T-helper 1 cell treated with Interleukin-12 subunit alpha and Interleukin-12 subunit beta and Interleukin-4 antibody, amounts not matched to agents 30 ng/mL and 1 ng/mL, for 36 hours (primary cell): ENCODE measurements around the gene PCGF3. TPM values are rescaled to one million over a fixed set of nuclear protein-coding genes. Genes with fewer than 3 reads are reported as not detected.

Experiments
- intact Hi-C: fragments of 100-400 bp; cut with micrococcal nuclease; formaldehyde crosslinking; loops from one replicate; pipeline ENCODE4 v1.15.1; 2024
- total RNA-seq: library from RNA; stranded (reverse); gene quantifications from 2 replicates; pipeline ENCODE4 v1.2.3, GENCODE V29; 2022

Gene PCGF3
- total RNA-seq, 1 donor from 2014 or later: 43.1 TPM

DNA sequence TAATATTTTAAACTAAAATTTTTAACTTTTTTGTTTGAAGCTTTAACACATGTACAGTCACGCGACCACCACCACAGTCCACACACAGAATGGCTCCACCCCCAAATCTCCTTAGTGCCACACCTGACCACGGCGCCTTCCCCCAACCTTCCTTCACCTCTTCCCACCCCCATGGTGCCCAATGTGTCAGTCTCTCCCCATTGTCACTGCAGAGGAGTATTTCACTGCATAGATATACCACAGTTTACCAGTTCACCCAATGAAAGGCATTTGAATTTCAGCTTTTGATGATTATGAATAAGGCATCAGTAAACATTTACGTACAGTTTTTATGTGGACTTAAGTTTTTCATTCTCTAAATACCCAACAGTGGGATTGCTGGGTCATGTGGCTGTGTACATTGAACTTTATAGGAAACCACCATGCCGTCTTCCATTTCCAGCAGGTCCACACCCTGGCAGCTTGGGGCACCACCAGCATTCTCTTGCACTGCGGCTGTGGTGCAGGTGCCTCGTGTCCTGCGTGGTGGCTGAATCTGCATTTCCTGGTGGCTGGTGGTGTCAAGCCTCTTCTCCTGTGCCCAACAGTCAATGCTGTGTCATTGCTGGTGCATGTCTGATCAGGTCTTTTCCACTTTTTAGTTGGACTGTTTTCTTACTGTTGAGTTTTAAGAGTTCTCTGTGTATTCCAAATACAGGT is 71.3 kb downstream of the PCGF3 start:
- intact Hi-C loops: no loop called here

DNA sequence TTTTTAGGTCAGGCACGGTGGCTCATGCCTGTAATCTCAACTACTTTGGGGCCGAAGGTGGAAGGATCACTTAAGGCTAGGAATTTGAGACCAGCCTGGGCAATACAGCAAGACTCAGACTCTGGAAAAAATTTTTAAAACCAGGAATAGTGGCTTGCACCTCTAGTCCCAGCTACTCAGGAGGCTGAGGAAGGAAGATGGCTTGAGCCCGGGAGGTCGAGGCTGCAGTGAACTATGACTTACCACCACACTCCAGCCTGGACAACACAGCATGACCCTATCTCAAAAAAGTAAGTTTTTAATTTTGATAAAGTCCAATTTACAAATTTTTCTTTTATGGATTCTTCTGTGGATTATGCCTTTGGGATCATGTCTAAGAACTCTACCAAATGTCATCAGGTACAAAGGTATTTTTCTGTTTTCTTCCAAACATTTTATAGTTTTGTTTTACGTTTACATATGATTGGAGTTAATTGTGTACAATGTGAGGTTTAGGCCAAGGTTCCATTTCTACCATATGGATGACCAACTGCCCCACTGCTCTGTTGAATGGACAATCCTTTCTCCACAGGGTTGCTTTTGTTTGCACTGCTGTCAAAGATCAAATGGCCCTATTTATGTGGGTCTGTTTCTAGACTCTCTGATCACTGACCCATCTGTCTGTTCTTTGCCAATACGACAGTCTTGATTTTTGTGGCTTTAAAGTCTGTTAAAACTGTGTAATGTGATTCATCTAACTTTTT is 72.1 kb downstream of the PCGF3 start:
- intact Hi-C loops: no loop called here

DNA sequence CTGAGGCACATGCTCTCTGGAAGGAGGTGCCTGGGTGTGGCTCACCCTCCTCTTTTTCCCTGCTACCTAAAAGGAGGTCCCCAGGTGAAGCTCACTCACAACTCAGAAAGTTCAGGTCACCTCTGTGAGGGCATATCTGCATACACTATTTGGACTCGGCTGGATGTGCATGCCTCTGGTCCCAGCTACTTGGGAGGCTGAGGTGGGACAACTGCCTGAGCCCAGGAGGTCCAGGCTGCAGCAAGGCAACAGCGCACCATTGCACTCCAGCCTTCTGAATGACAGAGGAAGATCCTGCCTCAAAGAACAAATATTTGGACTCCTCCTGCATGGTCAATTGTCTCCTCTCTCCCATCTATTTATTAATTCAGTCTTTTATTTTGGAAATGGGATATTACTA is 73.9 kb downstream of the PCGF3 start:
- intact Hi-C loops: no loop called here

DNA sequence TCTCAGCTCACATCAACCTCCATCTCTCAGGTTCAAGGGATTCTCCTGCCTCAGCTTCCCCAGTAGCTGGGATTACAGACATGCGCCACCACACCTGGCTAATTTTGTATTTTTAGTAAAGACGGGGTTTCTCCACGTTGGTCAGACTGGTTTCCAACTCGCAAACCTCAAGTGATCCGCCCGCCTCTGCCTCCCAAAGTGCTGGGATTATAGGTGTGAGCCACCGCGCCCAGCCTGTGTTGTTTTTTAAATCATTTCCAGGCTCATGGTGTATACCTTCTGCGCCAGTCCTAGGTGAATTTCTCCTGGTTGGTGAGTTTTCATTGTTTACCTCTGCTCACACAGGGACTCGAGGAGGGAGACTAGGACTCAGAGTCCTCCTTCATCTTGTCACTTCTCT is 74.6 kb downstream of the PCGF3 start:
- intact Hi-C loops: loop anchor here (5.0 to 10.0 kb wide), 5 partner anchors 305 to 658 kb away; partner anchors contain the start of genes CTBP1, UVSSA, ZNF141 and ZNF718

DNA sequence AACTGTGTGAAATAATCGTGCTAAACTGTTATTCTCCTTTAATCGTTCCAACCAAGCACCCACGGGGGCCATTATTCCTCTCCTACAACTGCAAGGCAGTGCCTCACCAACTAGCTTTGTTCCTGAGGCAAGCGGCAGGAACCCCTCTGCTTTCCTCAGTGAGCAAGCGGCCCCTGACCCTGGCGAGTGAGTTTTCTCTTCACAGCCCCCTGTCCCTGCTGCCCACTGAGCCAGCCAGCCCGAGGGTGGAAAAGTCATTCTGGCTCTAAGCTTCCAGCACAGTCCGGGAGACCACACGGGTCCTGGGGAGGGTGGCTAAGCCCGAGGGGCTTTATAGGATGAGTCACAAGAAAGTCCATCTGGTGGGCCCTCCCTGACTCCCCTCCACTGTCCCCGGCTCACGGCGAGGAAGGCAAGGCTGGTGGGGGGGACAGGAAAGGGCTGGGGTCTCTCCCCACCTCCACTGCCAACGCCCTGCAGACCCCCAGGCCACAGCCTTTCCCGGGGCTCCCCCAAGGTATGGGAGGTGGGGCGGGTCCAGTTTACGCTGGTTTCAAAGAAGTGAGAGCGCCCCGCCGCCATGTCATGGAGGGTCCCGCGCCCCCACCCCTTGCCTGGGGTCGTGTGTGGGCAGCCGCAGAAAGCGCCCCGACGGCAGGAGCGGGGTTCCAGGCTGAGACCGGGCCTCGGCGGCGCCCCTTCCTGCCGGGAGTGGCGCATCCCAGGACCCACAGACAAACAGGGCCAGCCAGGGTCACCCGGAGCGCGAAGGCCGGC is 75.3 kb downstream of the PCGF3 start:
- intact Hi-C loops: loop anchor here (1.0 to 10.0 kb wide), 7 partner anchors 11 to 659 kb away; partner anchors contain the start of genes CTBP1, MAEA, UVSSA and ZNF141

DNA sequence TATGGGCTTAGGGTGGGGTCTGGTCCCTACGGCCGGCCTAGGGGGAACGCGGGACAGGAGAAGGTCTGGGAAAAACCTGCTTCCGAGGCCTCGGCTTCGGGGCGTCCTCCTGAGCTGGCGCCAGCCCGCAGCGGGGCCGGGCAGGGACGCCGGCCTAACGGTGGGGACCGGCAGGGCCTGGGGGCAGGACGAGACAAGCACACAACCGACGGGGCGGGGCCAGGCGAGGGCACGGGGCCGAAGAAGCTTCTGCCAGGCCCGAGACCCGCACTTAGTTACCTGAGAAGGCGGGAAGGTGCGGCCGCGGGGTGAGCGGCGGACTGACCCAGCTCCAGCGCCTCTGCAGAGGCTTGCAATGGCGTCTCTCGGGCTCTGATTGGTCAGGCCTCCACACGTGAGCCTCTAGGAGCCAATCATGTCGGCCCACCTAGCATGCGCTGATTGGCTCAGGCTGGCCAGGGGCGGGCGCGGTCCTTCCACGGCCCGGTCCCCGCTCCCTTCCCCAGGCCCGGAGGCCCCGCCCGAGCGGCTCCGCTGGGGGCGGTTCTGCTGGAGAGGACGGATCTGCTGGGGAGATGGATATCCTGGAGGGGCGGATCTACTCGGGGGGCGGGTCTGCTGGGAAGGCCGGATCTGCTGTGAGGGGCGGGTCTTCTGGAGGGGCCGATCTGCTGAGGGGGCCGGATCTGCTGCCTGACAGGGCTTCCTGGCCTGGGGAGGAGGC is 76.0 kb downstream of the PCGF3 start:
- intact Hi-C loops: loop anchor here (1.0 to 10.0 kb wide), 17 partner anchors 11 to 800 kb away; partner anchors contain the start of genes ATP5ME, CTBP1, DGKQ and FGFRL1

DNA sequence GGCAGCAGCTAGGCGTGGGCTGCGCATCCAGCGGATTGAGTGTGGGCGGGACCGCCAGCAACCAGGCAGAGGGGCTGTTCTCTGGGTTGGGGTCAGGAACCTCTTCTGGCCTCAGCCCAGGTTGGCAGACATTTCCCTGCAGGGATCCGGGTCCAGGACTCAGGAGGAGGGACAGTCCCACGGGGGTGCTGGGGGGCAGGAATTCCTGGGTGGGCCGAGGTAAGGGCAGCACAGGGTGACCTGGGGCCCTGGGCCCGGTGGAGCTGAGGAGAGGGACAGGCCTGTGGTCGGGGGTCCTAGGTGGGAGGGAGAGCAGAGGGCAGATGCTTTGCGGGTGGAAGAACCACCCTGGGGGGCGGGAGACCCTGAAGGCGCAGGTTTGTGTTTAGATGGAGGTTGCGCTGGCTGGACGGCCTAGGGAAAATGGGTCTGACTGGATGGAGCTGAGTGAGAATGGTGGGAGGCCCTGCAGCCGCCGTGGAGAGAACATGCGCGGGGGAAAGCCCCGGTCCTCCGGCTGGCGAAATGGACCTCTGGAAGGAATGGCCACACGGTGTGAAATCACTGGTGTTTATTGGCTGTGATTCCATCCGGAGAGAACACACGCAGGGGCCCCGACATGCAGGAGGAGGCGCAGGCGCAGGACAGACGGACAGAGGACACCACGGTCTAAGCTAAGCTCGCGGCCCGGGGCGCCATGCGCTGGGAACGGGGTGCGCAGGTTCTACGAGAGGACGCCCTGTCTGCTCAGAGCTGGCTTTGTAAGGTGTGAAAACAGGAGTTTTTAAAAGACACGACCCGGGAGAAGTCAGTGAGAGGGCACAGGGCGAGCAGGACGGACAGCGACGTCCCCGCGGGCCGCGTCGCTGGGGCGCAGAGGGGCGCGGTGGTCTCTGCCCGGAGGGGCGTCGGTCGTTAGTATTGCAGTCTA is 79.0 kb downstream of the PCGF3 start:
- intact Hi-C loops: loop anchor here (5.0 to 10.0 kb wide), 5 partner anchors 310 to 662 kb away; partner anchors contain the start of genes CTBP1, UVSSA, ZNF141 and ZNF718

DNA sequence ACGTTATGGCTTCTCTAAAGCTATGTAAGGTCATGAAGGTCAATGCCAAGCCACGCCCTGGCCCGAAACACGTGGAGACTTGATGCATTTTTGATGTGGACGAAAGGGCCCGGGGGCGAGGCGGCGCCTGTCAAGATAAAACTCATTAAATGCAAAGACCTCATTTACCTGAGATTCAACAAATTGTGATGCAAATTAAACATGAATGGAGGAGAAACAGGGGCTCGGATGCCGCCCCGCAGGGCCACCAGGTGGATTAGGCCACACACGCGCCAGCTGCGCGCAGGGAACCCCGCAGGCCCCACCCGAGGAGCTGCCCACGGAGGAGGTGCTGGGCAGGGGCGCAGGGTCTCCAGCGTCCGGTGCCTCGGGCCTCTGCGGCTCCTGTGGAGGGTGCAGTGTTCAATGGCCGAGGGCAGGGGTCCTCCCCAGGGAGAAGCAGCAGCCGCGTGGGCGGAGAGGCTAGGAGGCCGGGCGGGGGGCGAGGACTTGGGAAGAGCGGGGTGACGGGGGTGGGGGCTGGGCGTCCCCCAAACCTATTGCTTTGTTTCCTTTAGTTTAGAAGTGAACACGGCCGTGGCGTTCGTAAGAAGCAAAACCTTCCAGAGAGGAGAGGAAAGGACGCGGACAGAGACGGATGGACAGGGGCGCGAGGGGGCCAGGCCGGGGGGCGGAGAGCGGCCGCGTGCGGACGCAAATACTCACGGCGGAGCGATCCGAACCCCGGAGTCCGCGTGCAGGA is 79.9 kb downstream of the PCGF3 start:
- intact Hi-C loops: loop anchor here (10.0 kb wide), 1 partner anchor 311 kb away; no protein-coding TSS in a partner anchor

DNA sequence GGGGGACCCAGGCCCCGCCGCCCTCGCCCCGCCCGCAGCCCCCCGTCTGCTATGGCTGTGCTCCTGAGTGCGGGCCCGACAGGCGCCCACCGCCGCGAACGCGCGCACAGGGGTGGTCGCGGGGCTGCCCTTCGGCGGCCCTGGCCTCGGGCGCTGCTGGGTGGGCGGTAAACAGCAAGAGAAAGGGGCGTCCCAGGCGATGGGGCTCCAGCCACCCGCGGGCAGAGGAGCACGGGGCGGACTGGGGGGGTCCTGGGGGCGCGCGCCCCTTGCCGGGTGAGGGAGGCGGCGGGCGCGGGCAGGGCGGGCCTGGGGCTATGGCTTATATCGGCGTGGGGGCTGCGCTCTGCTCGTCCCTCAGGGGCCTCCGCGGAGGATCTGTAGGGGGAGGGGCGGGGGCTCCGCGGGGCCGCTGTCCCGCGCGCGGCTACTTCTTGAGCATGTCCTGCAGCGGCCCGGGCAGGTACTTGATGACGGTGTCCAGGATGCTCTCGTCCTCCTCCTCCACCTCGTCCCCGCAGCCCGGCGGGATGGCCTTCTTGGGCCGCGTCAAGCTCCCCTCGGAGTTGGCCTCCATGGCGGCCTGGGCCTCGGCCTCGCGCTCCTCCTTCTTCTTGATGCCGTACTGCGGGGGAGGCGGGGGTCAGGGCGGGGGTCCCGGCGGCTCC is 80.6 kb downstream of the PCGF3 start:
- intact Hi-C loops: loop anchor here (10.0 kb wide), 1 partner anchor 311 kb away; no protein-coding TSS in a partner anchor

DNA sequence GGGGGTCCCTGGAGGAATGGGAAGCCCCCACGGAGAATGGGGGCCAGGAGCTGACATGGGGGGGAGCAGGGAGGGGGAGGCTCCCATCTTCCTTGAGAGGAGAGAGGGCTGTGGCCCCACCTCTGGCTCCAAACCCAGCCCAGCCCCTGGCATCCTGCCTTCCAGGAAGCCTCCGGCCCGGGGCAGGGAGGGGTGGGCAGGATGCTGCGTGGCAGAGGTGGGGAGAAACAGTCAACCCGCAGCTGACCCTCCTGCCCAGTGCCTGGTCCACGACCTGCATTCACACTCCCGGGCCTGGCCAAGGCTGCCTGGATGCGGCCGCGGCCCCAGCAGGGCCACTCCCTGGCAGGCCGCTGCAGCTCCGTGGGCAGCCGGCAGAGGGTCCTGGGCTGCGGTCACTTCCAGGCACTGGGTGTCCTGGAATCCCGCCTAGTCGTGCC is 81.2 kb downstream of the PCGF3 start:
- intact Hi-C loops: loop anchor here (10.0 kb wide), 1 partner anchor 312 kb away; no protein-coding TSS in a partner anchor

DNA sequence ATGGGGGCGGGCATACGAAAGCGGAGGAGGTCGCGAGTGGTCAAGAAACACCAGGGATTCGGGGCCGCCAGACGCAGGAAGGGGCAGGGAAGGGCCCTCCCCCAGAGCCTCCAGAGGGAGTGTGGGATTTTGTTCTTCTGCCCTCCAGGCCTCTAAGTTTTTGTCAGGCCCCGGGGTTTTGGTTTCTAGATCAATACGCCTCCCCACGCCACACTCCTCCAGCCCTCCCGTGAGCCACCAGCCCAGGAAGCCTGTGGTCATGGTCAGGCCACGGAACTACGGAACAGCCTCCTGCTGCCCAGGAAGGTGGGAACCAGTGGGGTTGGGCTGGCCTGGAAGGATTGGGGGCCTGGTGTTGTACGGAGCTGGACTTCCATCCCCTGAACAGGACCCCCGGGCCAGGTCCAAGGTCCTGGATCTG is 81.9 kb downstream of the PCGF3 start:
- intact Hi-C loops: loop anchor here (10.0 kb wide), 1 partner anchor 313 kb away; no protein-coding TSS in a partner anchor

DNA sequence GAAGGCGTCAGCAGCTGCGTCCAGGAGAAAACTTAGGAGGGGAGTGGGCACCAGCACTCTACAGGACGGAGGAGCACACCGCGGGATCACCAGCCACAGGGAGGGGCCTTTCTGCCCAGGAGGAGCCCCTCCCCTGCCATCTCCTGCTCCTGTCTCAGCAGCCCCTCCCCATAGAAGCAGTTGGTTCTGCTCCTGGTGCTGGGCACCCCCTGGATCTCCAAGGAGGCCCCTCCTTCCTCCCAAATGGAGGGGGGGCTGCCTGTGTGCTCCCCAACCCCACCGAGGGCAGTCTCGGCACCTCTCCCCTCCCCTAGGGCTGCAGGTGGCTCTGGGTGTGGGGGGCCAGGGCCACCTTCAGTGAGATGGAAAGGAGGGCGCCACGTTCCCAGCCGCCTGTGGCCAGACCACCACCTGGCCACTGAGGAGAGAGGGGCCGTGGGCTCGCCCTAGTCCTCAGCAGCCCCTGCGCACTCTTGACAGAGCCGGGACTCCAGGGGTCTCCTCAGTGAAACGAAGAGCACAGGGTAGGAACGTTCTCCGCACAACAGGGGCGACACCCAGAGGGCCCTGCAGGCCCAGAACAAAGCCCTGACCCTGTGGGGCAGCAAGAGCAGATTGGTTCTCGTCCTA is 82.5 kb downstream of the PCGF3 start:
- intact Hi-C loops: loop anchor here (10.0 kb wide), 1 partner anchor 313 kb away; no protein-coding TSS in a partner anchor

DNA sequence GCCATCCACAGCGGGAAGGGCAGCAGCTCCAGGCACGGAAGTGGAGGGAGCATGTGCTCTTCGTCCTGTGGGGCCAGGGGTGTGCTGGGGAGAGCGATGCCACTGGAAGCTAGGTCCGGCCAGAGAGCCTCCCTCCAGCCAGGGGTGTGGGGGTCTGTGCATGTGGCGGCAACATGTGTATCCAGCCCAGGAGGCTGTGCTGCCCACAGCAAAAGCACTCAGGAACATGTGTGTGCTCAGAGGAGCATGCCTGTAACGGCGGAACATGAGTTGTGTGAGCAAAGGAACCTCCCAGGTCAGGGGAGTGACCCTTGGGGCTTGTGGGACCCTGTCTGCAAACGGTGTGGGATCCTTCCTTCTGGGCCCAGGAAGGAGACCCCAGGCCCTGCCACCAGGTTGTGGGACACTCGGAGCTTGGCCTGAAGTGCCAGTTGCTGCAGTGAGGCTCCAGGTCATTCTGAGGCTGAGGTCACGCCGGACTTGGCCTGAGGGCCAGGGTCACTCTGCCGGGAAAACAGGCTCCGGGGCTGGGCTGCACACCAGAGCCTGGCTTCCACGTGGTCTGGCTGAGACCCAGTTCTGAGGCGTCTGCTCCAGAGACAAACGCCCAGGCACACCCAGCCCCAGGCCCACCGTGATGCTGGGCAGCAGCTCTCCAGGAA is 83.1 kb downstream of the PCGF3 start:
- intact Hi-C loops: loop anchor here (10.0 kb wide), 1 partner anchor 314 kb away; no protein-coding TSS in a partner anchor

DNA sequence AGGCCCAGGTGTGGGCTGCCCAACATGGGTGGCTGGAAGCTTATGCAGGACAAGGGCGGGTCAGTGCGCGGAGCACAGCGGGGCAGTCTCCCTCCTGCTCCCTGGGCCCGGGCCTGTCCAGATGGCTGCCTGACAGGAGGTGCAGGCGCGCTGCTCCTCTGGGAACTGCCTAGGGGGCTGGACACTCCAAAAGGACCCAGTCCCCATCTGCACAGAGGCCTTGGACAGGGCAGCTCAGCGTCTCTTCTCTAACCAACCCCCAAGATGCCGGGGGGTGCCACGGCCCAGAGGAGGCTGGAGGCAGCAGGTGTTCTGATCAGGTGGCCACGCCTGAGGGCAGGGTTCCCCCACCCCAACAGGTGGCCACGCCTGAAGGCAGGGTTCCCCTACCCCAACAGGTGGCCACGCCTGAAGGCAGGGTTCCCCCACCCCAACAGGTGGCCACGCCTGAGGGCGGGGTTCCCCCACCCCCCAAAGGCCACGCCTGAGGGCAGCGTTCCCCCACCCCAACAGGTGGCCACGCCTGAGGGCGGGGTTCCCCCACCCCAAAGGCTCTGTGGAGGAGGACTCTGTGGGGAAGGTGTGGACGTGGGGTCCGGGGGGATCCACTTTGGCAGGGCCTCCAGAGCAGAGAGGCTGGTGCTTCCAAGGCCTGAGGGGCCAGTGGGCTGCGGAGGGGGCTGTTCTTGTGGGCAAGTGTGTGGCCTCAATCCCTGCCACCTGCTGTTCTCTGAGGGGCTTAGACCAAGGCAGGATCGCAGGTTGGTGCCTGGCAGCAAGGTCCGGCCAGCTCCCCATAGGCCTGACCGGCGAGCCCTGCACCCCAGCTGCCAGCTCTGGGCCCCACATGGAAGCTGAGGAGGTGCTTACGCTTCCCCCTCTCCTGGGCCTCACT is 84.2 kb downstream of the PCGF3 start:
- intact Hi-C loops: loop anchor here (10.0 kb wide), 1 partner anchor 315 kb away; no protein-coding TSS in a partner anchor

DNA sequence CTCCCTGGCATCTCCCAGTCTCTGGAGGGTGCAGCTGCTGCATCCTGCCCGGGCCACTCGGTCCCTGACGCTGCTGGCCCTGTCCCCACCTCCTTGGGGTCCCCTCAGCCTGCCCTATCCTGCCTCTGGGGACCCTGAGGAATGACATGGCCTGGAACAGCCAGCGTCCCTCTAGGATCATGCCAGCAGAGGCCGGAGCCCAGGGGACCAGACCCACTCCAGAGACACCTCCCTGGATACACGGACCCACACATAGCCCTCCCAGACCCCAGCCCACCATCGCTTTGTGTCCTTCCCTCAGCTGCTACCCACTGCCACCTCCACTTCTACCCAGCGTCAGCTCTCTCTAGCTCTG is 84.8 kb downstream of the PCGF3 start:
- intact Hi-C loops: no loop called here
